Lung (tissue), 12 donors: ENCODE results near the gene BRPF3. TPM values are rescaled to one million over a fixed set of nuclear protein-coding genes. Genes with fewer than 3 reads are reported as not detected.

Experiments
- ATAC-seq: fragments of 200-7000 bp; cut with Tn5 transposase; one replicate; pipeline ENCODE4 v1.9.1; 2020; ENCODE audit warnings: moderate number of reproducible peaks; ENCODE audit not compliant: insufficient read depth, low FRiP score
- DNase-seq, 3 donors: peaks; one replicate each; pipeline ENCODE4 v3.0.0-alpha.2; 2013 to 2017
- H3K27ac ChIP-seq, 2 donors: one replicate each; pipeline ENCODE4 v1.5.1; 2013; ENCODE audit warnings: mild to moderate bottlenecking in 2 of 2, moderate library complexity in 2 of 2, control low read depth in 1 of 2, inconsistent platforms in 1 of 2, low read depth in 1 of 2, low read length in 1 of 2
- H3K27me3 ChIP-seq, 3 donors: one replicate each; pipeline ENCODE4 v1.5.1; 2013; ENCODE audit warnings: low read length in 2 of 3; ENCODE audit not compliant: control insufficient read depth in 3 of 3, insufficient read depth in 3 of 3
- H3K36me3 ChIP-seq, 4 donors: one replicate each; pipeline ENCODE4 v1.5.1; 2013; ENCODE audit warnings: low read length in 4 of 4, mild to moderate bottlenecking in 1 of 4, moderate library complexity in 1 of 4; ENCODE audit not compliant: control insufficient read depth in 4 of 4, insufficient read depth in 4 of 4
- H3K4me1 ChIP-seq, 5 donors: one replicate each; pipeline ENCODE4 v1.5.1; 2013; ENCODE audit warnings: low read length in 5 of 5, mild to moderate bottlenecking in 2 of 5, moderate library complexity in 1 of 5; ENCODE audit not compliant: control insufficient read depth in 5 of 5, insufficient read depth in 5 of 5
- H3K4me3 ChIP-seq: one replicate; pipeline ENCODE4 v1.5.1; 2013; ENCODE audit warnings: mild to moderate bottlenecking, control low read depth, moderate library complexity
- H3K9ac ChIP-seq, 2 donors: one replicate each; pipeline ENCODE4 v1.5.1; 2013; ENCODE audit warnings: low read length in 2 of 2, control low read depth in 1 of 2; ENCODE audit not compliant: insufficient read depth in 1 of 2
- H3K9me3 ChIP-seq, 4 donors: one replicate each; pipeline ENCODE4 v1.5.1; 2013; ENCODE audit warnings: low read length in 3 of 4, mild to moderate bottlenecking in 1 of 4, moderate library complexity in 1 of 4; ENCODE audit not compliant: control insufficient read depth in 4 of 4, insufficient read depth in 3 of 4
- CTCF ChIP-seq: IDR thresholded peaks from 2 replicates; pipeline ENCODE4 v1.5.1; 2012; ENCODE audit warnings: mild to moderate bottlenecking; ENCODE audit errors: control extremely low read depth, extremely low read depth
- WGBS, 2 donors: extraction: QIAGEN DNeasy Blood & Tissue Kit; methylation state at CpG; one replicate each; pipeline ENCODE4 v1.1.7; 2013; 5-methylcytosine and 5-hydroxymethylcytosine counted together
- polyA plus RNA-seq, 2 donors: library from polyadenylated mRNA; stranded (reverse); fragments of 200-250 nt; gene quantifications; one replicate each; pipeline ENCODE4 v1.2.1, GENCODE V29; 2013
- total RNA-seq, 2 donors: library from RNA; depleted of rRNA in 1 of 2; stranded (reverse); fragments of >200 nt in 1 of 2; gene quantifications; one replicate each; pipeline ENCODE4 v1.2.1, GENCODE V29; 2014 to 2021
- donor health status: control.
- donor health status: control.
- donor health status: Bipolar disorder and iron deficiency.
- donor health status: healthy.
- donor health status: DM: yes; HTN: yes; CAD: no.

The BRPF3 gene
- total and polyA plus RNA-seq, 4 donors: 7.8 to 29.2 (median 20.2) TPM

GRCh38 chr6:36171573-36171972, 25.0 kb upstream of the BRPF3 start:
- WGBS, 2 donors: 72 to 75% methylated on average over 2 of the region's 2 CpGs
- Histone ChIP-seq H3K4me1 (no peaks in the 10 kb centered on the region), H3K27me3 (no peaks in the 10 kb centered on the region), H3K9me3 (no peaks in the 10 kb centered on the region), H3K36me3 (no peaks in the 10 kb centered on the region), H3K27ac (no peak overlapping the region), H3K4me3 (no peak overlapping the region), H3K9ac (no peak overlapping the region)
- TF ChIP-seq CTCF: no peak
- DNase-seq (no peak), ATAC-seq (no peak)

GRCh38 chr6:36177166-36177565, 19.4 kb upstream of the BRPF3 start:
- no peaks in the 10 kb centered on the region for H3K36me3 ChIP-seq
- no peak for TF ChIP-seq CTCF

GRCh38 chr6:36178544-36178943, 18.0 kb upstream of the BRPF3 start:
- TF ChIP-seq CTCF: no peak
- no peak overlapping the region for H3K27ac ChIP-seq
- DNase-seq (no peak), ATAC-seq (no peak)
- no peaks in the 10 kb centered on the region for H3K27me3 ChIP-seq
- H3K4me1 ChIP-seq: no peaks in the 10 kb centered on the region
- H3K36me3 ChIP-seq: no peaks in the 10 kb centered on the region
- H3K9me3 ChIP-seq: peaks cover 2 to 12% (median 5%) of the 10 kb centered on the region in 4 donors
- no peak overlapping the region for H3K4me3 ChIP-seq
- H3K9ac ChIP-seq: no peak overlapping the region

More at GRCh38 chr6:36177166-36177565, 19.4 kb upstream of the BRPF3 start:
- Histone ChIP-seq H3K9me3 (peaks cover 2 to 12% (median 4%) of the 10 kb centered on the region in 4 donors), H3K9ac (no peak overlapping the region), H3K27ac (no peak overlapping the region), H3K27me3 (no peaks in the 10 kb centered on the region), H3K4me3 (no peak overlapping the region), H3K4me1 (no peaks in the 10 kb centered on the region)
- DNase-seq (no peak), ATAC-seq (no peak)

- Histone ChIP-seq H3K27ac (no peak overlapping the region), H3K27me3 (no peaks in the 10 kb centered on the region), H3K9ac (no peak overlapping the region), H3K4me3 (no peak overlapping the region), H3K9me3 (peaks cover 2 to 12% (median 5%) of the 10 kb centered on the region in 4 donors), H3K4me1 (no peaks in the 10 kb centered on the region), H3K36me3 (no peaks in the 10 kb centered on the region)
- DNase-seq (no peak), ATAC-seq (no peak)
- TF ChIP-seq CTCF: no peak
- 85 to 100% methylated on average over 1 of the region's 1 CpG for WGBS, 2 donors
Measured at GRCh38 chr6:36180126-36180525, 16.4 kb upstream of the BRPF3 start.
